GM19193 (cell line): ENCODE results near the gene ABCA10.

Experiments used
- POLR2A ChIP-seq: IDR thresholded peaks from 4 replicates; pipeline ENCODE4 v1.6.1; 2011; ENCODE audit not compliant: insufficient read depth, insufficient read length; ENCODE audit errors: extremely low read depth

ABCA10 gene, protein sequence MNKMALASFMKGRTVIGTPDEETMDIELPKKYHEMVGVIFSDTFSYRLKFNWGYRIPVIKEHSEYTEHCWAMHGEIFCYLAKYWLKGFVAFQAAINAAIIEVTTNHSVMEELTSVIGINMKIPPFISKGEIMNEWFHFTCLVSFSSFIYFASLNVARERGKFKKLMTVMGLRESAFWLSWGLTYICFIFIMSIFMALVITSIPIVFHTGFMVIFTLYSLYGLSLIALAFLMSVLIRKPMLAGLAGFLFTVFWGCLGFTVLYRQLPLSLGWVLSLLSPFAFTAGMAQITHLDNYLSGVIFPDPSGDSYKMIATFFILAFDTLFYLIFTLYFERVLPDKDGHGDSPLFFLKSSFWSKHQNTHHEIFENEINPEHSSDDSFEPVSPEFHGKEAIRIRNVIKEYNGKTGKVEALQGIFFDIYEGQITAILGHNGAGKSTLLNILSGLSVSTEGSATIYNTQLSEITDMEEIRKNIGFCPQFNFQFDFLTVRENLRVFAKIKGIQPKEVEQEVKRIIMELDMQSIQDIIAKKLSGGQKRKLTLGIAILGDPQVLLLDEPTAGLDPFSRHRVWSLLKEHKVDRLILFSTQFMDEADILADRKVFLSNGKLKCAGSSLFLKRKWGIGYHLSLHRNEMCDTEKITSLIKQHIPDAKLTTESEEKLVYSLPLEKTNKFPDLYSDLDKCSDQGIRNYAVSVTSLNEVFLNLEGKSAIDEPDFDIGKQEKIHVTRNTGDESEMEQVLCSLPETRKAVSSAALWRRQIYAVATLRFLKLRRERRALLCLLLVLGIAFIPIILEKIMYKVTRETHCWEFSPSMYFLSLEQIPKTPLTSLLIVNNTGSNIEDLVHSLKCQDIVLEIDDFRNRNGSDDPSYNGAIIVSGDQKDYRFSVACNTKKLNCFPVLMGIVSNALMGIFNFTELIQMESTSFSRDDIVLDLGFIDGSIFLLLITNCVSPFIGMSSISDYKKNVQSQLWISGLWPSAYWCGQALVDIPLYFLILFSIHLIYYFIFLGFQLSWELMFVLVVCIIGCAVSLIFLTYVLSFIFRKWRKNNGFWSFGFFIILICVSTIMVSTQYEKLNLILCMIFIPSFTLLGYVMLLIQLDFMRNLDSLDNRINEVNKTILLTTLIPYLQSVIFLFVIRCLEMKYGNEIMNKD (N-terminal part only)

DNA sequence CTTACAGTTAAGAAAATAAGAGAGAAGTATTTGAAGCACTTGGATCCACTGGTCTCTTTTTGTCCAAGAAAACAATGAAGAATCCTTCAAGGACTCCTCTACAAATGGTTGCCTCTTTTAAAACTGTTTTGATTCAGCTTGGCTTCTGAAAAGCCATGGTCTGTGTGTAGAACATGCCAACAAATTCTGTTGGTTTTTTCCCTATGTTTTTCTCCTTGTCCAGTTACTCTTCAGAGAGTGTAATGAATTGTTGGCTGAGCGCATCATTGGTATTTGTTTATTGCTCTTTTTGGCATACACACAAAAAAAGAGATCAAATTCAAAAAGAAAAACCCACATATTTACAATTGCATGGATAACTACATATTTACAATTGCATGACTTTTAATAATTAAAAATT, at the start of gene ABCA10:
Gene ABCA10 (minus strand): TSS at position 249 of the 400 bp plus-strand sequence. CDS start 3,466 bp downstream, outside the sequence.
- no peak for TF ChIP-seq POLR2A

DNA sequence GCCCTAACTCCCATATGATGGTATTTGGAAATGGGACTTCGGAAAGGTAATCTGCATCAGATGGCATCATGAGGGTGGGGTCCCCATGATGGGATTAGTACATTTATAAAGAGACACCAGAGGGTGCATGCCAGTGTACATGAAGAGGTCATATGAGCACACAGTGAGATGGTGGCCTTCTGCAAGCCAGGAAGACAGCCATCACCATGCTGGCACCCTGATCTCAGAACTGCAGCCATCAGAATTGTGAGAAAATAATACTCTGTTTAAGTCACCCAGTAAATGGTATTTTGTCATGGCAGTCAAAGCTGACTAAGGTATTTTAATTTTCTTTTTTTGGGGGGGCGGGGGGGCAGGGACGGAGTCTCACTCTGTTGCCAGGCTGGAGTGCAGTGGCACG, 47.1 kb upstream of the ABCA10 start:
- no peak for TF ChIP-seq POLR2A

GRCh38 chr17:69271023-69271422, 42.4 kb upstream of the ABCA10 start:
- TF ChIP-seq POLR2A = no peak

DNA sequence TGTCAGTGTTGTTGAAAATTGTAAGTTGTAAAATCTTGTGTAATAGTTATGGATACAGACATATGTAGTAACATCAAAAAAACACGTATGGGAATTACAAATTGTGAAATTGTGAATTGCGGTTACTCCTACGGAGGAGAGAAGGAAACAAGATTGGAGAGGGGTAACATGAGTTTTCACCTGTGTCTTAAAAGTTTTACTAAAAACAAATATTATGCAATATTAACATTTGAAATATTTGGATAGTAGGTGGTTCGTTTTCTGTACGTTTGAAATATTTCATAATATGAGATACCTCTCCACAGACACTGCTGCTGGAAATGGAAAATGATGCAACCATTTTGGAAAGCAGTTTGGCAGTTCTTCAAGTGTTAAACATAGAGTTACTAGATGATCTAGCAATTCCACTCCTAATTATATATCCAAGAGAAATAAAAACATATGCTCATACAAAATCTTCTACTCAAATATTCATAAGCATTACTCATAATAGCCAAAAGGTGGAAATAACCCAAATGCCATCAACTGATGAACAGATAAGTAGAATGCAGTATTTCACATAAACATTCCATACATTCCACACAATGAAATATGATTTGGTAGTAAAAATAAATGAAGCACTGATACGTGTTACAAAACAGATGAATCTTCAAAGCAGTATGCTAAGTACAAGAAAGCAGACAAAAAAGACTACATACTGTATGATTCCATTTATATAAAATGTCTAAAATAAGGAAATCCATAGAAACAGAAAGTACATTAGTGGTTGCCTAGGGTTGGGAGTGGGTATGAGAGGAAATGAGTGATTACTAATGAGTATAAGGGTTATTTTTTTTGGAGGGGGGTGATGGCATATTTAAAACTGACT, 40.7 kb upstream of the ABCA10 start:
- TF ChIP-seq POLR2A = no peak

GRCh38 chr17:69268543-69269014, 40.0 kb upstream of the ABCA10 start:
- no peak for TF ChIP-seq POLR2A

- no peak for TF ChIP-seq POLR2A
Measured at GRCh38 chr17:69267219-69267618, 38.6 kb upstream of the ABCA10 start.

DNA sequence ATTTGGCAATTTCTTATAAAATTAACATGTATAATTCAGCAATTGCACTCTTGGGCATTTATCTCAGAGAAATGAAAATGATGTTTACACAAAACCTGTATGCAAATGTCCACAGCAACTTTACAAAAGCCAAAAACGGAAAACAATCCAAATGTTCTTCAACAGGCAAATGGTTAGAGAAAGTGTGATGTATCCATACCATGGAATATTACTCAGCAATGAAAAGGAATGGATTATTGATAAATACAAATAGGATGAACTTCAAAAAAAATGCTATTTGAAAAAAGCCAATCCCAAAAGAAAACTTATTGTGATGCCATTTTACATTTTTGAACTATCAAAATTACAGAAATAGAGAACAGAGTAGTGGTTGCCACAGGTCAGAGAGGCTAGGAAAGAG, 37.2 kb upstream of the ABCA10 start:
- TF ChIP-seq POLR2A = no peak

- TF ChIP-seq POLR2A = no peak
Measured at GRCh38 chr17:69254187-69254586, 25.6 kb upstream of the ABCA10 start.

DNA sequence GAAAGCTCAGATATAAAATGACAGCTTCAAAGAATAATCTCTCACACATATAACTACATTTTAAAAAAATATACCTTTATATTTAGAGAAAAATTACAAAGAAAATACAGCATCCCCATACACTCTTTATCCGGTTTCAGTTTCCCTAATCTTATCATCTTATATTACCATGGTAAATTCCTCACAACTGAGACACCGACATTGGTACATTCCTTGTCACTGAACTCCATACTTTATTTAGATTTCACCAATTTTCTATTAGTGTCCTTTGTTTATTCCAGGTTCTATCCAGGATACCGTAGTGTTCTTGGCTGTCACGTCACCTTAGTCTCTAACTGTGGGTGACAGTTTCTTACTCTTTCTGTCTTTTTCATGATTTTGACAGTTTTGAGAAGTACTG, 22.0 kb upstream of the ABCA10 start:
- TF ChIP-seq POLR2A = no peak

DNA sequence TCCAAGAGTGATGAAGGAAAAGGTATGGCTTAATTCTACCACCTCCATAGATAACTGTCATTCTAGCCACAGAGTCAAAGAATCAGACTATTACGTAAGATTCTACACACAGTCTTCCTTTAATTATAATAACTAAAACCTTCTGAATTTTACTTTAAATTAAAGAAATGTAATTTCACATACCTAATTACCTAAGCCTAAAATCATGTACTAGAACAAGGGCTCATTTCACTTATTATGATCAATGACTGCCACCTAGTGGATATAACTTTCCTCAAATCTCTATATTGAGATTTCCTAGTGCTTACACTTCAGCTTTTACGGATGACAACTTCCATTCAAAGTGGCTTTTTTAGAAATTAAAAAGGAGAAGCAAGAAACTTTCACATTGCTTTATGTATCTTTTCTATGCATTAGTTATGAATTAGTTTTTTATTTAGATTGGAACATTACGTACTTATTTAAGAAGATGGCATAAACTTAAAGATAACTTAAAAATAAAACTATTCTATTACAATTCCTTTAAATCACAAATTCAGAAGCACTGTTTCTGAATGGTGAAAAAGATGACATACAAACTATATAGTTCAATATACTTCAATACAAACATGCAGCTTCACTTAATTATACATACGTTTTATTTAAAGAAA, 18.2 kb upstream of the ABCA10 start:
- no peak for TF ChIP-seq POLR2A

DNA sequence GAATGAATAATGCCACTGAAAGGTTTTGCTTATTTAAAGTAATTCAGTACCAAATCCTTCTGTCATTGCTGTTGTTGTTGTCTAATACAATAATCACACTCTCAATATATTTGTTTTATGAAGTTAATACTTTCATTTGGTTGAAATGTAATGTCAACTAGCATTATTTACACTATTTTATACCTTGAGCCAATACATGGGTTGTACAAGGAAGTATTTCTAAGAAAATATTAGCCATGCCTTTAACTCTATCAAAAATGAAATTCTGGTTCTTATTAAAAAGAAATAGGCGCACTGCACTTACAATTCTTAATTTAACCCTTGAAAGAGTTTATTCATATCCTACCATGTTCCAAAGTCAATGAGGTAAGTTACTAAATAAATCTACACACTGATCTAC, 17.6 kb upstream of the ABCA10 start:
- TF ChIP-seq POLR2A = no peak

DNA sequence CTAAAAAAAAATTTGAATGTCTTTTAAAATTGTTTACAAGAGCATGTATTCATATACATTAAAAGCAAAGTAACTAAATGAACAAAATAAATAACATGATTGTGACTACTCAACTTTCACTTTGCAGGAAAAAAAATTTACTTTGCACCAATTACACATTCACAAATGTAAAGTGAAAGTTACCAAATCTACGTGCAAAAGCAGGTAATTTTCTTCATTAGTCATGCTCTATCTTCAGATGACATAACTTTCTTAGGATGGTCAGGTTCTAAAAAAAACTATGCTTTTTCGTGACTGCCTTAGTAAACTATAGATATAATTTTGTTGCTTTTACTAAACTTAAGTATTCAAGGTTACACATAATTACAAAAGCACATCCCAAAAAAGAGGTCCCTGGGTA, 17.0 kb upstream of the ABCA10 start:
- TF ChIP-seq POLR2A = no peak
